Effector memory CD4-positive, alpha-beta T cell (primary cell): ENCODE measurements around the gene EARS2.

Experiments used
- DNase-seq, 3 donors: peaks; one replicate each; pipeline ENCODE4 v3.0.0-alpha.2; 2020
- H3K27ac ChIP-seq: 2 replicates; pipeline ENCODE4 v1.7.0; 2013; ENCODE audit warnings: mild to moderate bottlenecking, low read length, moderate library complexity; ENCODE audit not compliant: insufficient read depth, poor library complexity, severe bottlenecking
- H3K27me3 ChIP-seq: replicated peaks from 2 replicates; pipeline ENCODE4 v1.7.0; 2013; ENCODE audit warnings: mild to moderate bottlenecking, low read length; ENCODE audit not compliant: insufficient read depth, control insufficient read depth, poor library complexity, severe bottlenecking
- H3K36me3 ChIP-seq: 2 replicates; pipeline ENCODE4 v1.7.0; 2013; ENCODE audit warnings: mild to moderate bottlenecking, low read length, moderate library complexity; ENCODE audit not compliant: control insufficient read depth, insufficient read depth
- H3K4me1 ChIP-seq: 2 replicates; pipeline ENCODE4 v1.7.0; 2013; ENCODE audit warnings: low read length, mild to moderate bottlenecking; ENCODE audit not compliant: control insufficient read depth, insufficient read depth, poor library complexity, severe bottlenecking
- H3K4me3 ChIP-seq: 2 replicates; pipeline ENCODE4 v1.7.0; 2013; ENCODE audit warnings: low read length, low read depth, mild to moderate bottlenecking; ENCODE audit not compliant: insufficient read depth, poor library complexity, severe bottlenecking
- H3K9me3 ChIP-seq: 2 replicates; pipeline ENCODE4 v1.7.0; 2013; ENCODE audit warnings: mild to moderate bottlenecking, low read length, moderate library complexity; ENCODE audit not compliant: control insufficient read depth

EARS2 gene

GRCh38 chr16:23509441-23509754 is 47.8 kb downstream of the EARS2 start:
- H3K27ac ChIP-seq, result no peak overlapping the region
- H3K27me3 ChIP-seq, result no peaks in the 10 kb centered on the region
- DNase-seq, result no peak
- no peaks in the 10 kb centered on the region for H3K9me3 ChIP-seq
- peaks cover 46% of the 10 kb centered on the region for H3K4me1 ChIP-seq
- no peaks in the 10 kb centered on the region for H3K36me3 ChIP-seq
- H3K4me3 ChIP-seq, result peak overlapping the region; percentile 65

- no peak for DNase-seq
- H3K36me3 ChIP-seq, result no peaks in the 10 kb centered on the region
- peak overlapping the region; percentile 65 for H3K4me3 ChIP-seq
- H3K9me3 ChIP-seq, result no peaks in the 10 kb centered on the region
- no peaks in the 10 kb centered on the region for H3K27me3 ChIP-seq
- no peak overlapping the region for H3K27ac ChIP-seq
- H3K4me1 ChIP-seq, result peaks cover 41% of the 10 kb centered on the region
These were observed 48.3 kb downstream of the EARS2 start for GRCh38 chr16:23508589-23509440.

- no peaks in the 10 kb centered on the region for H3K9me3 ChIP-seq
- DNase-seq, result no peak
- no peak overlapping the region for H3K27ac ChIP-seq
- peaks cover 3% of the 10 kb centered on the region for H3K36me3 ChIP-seq
- no peaks in the 10 kb centered on the region for H3K27me3 ChIP-seq
- H3K4me3 ChIP-seq, result no peak overlapping the region
- H3K4me1 ChIP-seq, result peaks cover 41% of the 10 kb centered on the region
These were observed 50.5 kb downstream of the EARS2 start for GRCh38 chr16:23506606-23506994.

- H3K27ac ChIP-seq, result no peak overlapping the region
- H3K4me1 ChIP-seq, result peaks cover 41% of the 10 kb centered on the region
- no peaks in the 10 kb centered on the region for H3K9me3 ChIP-seq
- no peak overlapping the region for H3K4me3 ChIP-seq
- DNase-seq, result no peak
- H3K36me3 ChIP-seq, result peaks cover 3% of the 10 kb centered on the region
- no peaks in the 10 kb centered on the region for H3K27me3 ChIP-seq
These were observed 51.2 kb downstream of the EARS2 start for GRCh38 chr16:23505671-23506605.

- DNase-seq, result no peak
- Histone ChIP-seq H3K36me3 (peaks cover 3% of the 10 kb centered on the region), H3K4me1 (peaks cover 41% of the 10 kb centered on the region), H3K27ac (no peak overlapping the region), H3K4me3 (no peak overlapping the region), H3K9me3 (no peaks in the 10 kb centered on the region), H3K27me3 (no peaks in the 10 kb centered on the region)
These were observed 51.9 kb downstream of the EARS2 start for GRCh38 chr16:23505180-23505665.

- H3K4me1 ChIP-seq, result peaks cover 40% of the 10 kb centered on the region
- no peak overlapping the region for H3K4me3 ChIP-seq
- H3K27me3 ChIP-seq, result no peaks in the 10 kb centered on the region
- peak; percentile 32 to 56 (median 47) for DNase-seq
- H3K36me3 ChIP-seq, result peaks cover 3% of the 10 kb centered on the region
- H3K9me3 ChIP-seq, result no peaks in the 10 kb centered on the region
- H3K27ac ChIP-seq, result peak overlapping the region; percentile 14
These were observed 52.5 kb downstream of the EARS2 start for GRCh38 chr16:23504453-23505179.

GRCh38 chr16:23504076-23504452 is 53.1 kb downstream of the EARS2 start:
- no peaks in the 10 kb centered on the region for H3K27me3 ChIP-seq
- H3K36me3 ChIP-seq, result peaks cover 3% of the 10 kb centered on the region
- peaks cover 34% of the 10 kb centered on the region for H3K4me1 ChIP-seq
- H3K4me3 ChIP-seq, result no peak overlapping the region
- H3K9me3 ChIP-seq, result no peaks in the 10 kb centered on the region
- DNase-seq, result no peak
- no peak overlapping the region for H3K27ac ChIP-seq

GRCh38 chr16:23502466-23502865 is 54.7 kb downstream of the EARS2 start:
- no peak for DNase-seq
- Histone ChIP-seq H3K4me1 (peaks cover 24% of the 10 kb centered on the region), H3K27me3 (no peaks in the 10 kb centered on the region), H3K36me3 (peaks cover 3% of the 10 kb centered on the region), H3K4me3 (no peak overlapping the region), H3K9me3 (no peaks in the 10 kb centered on the region), H3K27ac (no peak overlapping the region)

- no peaks in the 10 kb centered on the region for H3K9me3 ChIP-seq
- H3K27me3 ChIP-seq, result no peaks in the 10 kb centered on the region
- H3K36me3 ChIP-seq, result peaks cover 3% of the 10 kb centered on the region
- H3K4me1 ChIP-seq, result peaks cover 16% of the 10 kb centered on the region
- H3K4me3 ChIP-seq, result no peak overlapping the region
- DNase-seq, result no peak
- H3K27ac ChIP-seq, result no peak overlapping the region
These were observed 55.9 kb downstream of the EARS2 start for GRCh38 chr16:23501291-23501690.
